Neural cell (in vitro differentiated cells): ENCODE data around the gene ARL15.

Source experiments
- EZH2 ChIP-seq: fragments of 200-600, 300-800 bp; shearing (Covaris generic), sonication (generic); IDR thresholded peaks from 2 replicates; pipeline ENCODE4 v1.6.1; 2014; ENCODE audit warnings: antibody characterized with exemption, low read length, borderline replicate concordance, mild to moderate bottlenecking; ENCODE audit not compliant: insufficient read depth, poor library complexity, severe bottlenecking
- RAD21 ChIP-seq: fragments of 450-650 bp; conservative IDR thresholded peaks from 2 replicates; pipeline ENCODE4 v1.6.1; 2014; ENCODE audit warnings: antibody characterized with exemption, mild to moderate bottlenecking, moderate library complexity
- TF ChIP-seq, protein P1 (sequence below): IDR thresholded peaks from 2 replicates; pipeline ENCODE4 v1.6.1; 2012; ENCODE audit warnings: borderline replicate concordance

DNA sequence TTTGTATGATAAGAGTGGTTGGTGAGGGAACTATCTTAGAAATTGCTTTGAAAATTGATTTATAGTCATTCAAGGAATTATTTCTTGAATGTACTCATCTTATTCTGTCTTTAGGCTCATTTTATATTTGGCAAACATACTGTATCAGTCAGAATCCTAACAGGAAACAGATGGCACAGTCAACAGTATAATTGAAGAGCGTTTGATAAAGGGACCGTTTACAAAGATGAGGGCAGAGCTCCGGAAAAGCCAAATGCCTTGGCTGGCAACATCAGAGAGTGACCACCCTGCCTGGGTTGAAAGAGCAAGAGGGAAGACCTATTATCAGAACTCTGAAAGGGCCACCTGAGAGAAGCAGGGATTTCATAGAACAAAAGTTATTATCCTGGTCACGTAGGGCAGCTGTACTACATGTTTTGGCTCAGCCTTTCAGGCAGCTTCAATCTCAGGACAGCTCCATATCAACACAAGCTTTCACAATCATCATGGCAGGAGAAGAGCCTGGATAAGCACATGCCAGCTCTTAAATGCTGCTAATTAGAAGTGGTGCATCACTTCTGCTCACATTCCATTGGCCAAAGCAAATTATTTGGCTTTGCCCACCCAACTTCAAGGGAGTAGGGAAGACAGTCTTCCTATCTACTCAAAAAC lies 47.2 kb upstream of the ARL15 start:
- TF ChIP-seq EZH2 (no peak), RAD21 (no peak)
- TF ChIP-seq, protein P1, sequence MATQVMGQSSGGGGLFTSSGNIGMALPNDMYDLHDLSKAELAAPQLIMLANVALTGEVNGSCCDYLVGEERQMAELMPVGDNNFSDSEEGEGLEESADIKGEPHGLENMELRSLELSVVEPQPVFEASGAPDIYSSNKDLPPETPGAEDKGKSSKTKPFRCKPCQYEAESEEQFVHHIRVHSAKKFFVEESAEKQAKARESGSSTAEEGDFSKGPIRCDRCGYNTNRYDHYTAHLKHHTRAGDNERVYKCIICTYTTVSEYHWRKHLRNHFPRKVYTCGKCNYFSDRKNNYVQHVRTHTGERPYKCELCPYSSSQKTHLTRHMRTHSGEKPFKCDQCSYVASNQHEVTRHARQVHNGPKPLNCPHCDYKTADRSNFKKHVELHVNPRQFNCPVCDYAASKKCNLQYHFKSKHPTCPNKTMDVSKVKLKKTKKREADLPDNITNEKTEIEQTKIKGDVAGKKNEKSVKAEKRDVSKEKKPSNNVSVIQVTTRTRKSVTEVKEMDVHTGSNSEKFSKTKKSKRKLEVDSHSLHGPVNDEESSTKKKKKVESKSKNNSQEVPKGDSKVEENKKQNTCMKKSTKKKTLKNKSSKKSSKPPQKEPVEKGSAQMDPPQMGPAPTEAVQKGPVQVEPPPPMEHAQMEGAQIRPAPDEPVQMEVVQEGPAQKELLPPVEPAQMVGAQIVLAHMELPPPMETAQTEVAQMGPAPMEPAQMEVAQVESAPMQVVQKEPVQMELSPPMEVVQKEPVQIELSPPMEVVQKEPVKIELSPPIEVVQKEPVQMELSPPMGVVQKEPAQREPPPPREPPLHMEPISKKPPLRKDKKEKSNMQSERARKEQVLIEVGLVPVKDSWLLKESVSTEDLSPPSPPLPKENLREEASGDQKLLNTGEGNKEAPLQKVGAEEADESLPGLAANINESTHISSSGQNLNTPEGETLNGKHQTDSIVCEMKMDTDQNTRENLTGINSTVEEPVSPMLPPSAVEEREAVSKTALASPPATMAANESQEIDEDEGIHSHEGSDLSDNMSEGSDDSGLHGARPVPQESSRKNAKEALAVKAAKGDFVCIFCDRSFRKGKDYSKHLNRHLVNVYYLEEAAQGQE = no peak
